ENCODE results near the gene KCTD5.
"Not testable (repeated sequence)": the region's sequence is repeated elsewhere in the genome, so short reads cannot be mapped to it uniquely, and the experiment has no call there.

KCTD5 gene

DNA sequence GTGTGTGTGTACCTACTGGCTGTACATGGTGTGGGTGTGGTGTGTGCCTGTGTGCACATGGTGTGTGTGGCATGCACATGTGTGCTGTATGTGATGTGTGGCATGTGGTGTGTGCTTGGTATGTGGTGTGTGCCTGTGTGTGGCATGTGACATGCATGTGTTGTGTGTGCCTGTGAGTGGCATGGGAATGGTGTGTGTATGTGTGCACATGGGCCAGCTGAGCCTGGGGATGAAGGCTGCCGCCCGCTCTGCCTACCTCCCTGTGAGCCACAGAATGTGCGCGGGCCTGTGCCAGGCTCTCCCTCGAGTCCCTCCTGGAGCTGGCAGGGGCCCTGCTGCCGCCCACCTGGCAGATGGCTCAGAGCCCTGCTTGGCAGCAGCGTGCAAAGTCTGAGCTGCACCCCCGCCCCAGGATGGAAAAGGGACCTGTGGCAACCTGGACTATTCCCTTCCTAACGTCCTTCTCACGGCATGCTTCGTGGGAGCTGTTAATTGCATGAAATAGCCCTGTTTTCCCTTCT, 28.4 kb downstream of the KCTD5 start:
- no peak for DNase-seq

GRCh38 chr16:2711370-2712062, 29.2 kb downstream of the KCTD5 start:
- no peak for DNase-seq

- DNase-seq, result no peak
These were observed 29.7 kb downstream of the KCTD5 start for GRCh38 chr16:2712063-2712441.

GRCh38 chr16:2712546-2712945, 30.2 kb downstream of the KCTD5 start:
- no peak for DNase-seq

DNA sequence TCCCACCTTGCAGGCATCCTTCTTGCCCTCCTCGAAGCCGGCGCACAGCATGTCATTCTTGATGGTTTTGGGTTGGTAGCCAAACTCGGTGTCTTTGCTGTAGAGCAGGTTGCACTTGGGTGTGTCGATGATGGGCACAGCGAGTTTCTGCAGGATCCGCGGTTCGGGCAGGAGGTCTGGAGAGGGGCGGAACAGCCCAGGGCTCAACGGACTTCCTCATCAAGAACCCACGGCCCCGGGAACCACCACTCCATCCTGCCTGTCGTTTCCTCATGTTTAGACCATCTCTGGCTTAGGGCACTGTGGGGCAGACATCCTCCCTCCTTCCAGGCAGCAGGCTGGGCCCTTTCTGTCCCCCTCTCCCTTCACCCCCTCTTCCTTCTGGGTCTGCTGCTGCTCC, 31.2 kb downstream of the KCTD5 start:
- DNase-seq, result no peak

GRCh38 chr16:2713985-2714774, 31.9 kb downstream of the KCTD5 start:
- no peak for DNase-seq

DNA sequence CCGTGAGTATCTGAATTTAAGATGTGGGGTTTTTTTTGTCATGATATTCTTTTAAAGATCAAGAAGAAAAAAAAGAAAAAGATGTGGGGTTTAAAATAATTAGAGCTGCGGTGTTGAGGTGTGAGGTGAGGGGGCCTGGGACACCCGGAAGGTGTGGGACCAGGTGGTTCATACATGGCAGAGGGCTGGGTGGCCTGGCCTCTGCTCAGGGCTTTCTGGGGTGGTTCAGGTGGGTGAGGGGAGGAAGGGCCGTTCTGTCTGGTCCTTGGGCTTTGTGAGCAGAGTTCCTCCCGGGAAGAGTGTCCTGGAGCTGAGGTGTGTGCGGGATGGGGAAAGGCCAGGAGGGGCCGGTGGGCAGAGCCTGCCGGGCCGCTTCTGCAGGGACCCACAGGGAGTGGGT, 32.7 kb downstream of the KCTD5 start:
- DNase-seq, result no peak

GRCh38 chr16:2715519-2715918, 33.2 kb downstream of the KCTD5 start:
- DNase-seq, result peak; percentile 63

DNA sequence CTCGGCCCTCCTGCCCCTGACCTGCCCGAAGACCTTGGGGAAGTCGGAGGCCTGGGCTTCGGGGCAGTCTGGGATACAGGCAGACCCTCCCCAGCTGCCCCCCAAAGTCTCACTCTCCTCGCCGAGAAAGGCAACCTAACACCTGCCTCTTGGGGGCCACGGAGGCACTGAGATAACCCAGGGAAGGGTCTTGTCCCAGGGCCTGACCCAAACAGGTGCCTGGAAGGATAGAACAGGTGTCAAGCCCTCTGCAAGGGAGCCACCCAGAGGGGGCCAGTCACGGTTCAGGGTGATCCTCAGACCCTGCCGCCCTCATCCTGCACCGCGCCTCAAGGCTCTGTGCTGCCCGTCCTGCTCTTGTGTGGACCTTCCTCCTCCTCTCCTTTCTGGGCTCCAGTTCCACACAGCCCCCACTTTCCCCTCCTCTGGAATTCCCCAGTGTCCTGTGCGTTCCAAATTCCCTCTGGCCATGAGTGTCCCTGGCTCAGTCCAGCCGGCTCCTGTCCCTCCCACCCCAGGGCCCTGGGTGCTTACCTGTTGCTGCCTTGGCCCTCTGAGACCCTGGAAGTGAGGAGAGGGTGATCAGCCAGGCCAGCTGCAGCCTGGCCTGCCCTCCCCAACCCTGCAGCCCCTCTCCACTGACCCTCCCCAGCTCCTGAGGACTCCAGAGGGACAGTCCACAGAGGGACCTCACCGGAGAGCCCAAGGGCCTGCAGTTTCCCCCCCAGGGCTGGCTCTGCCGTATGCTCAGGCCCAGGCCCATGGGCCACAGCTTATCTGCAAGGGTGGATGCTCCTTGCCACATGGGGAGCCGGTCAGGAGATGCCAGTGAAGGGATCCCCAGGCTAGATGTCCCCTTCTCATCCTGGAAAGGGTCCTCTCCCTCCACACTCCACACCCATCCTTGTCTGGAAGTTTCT, 33.9 kb downstream of the KCTD5 start:
- DNase-seq, result no peak

GRCh38 chr16:2716948-2717347, 34.6 kb downstream of the KCTD5 start:
- DNase-seq, result no peak

GRCh38 chr16:2717383-2718263, 35.3 kb downstream of the KCTD5 start:
- no peak for DNase-seq

- DNase-seq, result no peak
These were observed 37.2 kb downstream of the KCTD5 start for GRCh38 chr16:2719328-2720063.

- DNase-seq, result no peak
These were observed 37.7 kb downstream of the KCTD5 start, which contains the start of gene PRSS27 for GRCh38 chr16:2720064-2720457. Gene PRSS27 (minus strand): TSS chr16:2720224. CDS start chr16:2720160, 64 bp downstream.

GRCh38 chr16:2720719-2721633, 38.7 kb downstream of the KCTD5 start:
- peak; percentile 92 for DNase-seq

DNA sequence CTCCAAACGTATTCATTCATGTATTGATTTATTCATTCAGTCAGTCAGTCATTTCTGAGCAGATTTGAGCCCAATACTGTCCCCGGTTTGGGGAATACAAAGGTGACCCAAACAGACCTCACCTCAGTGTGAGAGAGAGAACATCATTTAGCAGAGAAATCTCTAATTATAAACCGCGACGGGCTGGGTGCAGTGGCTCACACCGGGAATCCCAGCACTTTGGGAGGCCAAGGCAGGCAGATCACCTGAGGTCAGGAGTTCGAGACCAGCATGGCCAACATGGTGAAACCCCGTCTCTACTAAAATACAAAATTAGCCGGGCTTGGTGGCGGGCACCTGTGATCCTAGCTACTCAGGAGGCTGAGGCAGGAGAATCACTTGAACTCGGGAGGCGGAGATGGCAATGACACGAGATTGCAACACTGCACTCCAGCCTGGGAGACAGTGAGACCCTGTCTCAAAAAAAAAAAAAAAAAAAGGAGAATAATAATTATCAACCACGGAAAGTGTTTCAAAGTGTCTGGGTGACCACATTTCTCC, 39.4 kb downstream of the KCTD5 start:
- DNase-seq, result not testable (repeated sequence)

DNA sequence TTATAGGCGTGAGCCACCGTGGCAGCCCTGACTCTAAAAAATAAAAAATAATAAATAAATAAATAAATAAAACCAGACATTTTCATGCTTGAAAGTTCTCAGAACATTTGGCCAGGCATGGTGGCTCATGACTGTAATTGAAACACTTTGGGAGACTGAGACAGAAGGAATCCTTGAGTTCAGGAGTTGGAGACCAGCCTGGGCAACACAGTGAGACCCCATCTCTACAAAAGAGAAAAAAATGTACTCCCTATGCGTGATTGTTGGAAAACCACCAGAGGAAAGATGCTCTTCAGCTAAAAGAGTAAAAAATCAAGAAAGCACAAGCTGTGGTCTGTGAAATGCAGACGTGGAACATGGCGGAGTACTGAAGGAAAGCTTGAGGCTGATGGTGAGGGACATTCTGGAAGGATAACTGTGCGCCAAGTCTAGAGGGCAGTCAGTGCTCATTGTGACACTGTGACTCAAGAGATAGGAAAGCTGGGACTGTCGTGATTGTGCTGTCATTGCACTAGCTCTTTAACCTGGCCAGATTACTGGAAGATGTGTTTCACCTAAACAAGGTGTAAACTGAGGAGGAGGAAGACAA, 41.9 kb downstream of the KCTD5 start:
- DNase-seq, result no peak

DNA sequence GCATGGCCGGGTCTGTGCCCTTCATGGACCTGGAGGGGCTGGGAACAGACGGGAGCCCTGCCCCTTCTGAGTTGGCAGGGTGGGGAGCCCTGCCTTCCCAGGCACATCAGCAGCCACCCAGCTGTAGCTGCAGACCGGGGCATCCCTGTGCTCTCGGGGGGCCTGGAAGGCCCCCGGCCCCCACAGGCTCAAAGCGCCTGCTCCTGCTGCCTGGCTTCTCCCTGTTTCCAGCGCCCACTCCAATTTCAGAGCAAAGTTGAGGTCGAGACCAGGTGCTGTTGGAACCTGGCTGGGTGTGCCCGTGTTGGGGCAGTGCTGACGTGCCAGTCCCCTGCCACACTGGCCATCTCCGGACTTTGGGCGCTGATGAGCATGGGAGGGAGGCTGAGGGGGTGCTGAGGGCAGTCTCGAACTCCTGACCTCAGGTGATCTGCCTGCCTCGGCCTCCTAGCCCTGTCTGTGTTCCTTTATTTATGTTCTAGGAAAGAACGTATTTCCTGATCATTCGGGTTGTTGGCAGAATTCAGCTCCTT, 42.6 kb downstream of the KCTD5 start:
- no peak for DNase-seq

DNA sequence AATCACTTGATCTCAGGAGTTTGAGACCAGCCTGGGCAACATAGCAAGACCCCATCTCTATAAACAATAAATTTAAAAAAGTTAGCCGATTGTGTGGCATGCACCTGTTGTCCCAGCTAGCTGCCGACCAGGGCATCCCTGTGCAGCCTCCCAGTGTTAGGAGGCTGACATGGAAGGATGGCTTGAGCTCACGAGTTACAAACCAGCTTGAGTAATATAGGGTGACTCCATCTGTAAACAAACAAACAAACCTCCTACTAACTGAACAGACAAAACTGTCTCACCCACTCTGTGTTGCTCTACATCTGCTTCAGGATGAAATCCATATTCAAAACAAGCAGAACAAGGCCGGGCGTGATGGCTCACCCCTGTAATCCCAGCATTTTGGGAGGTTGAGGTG, 44.6 kb downstream of the KCTD5 start:
- no peak for DNase-seq

DNA sequence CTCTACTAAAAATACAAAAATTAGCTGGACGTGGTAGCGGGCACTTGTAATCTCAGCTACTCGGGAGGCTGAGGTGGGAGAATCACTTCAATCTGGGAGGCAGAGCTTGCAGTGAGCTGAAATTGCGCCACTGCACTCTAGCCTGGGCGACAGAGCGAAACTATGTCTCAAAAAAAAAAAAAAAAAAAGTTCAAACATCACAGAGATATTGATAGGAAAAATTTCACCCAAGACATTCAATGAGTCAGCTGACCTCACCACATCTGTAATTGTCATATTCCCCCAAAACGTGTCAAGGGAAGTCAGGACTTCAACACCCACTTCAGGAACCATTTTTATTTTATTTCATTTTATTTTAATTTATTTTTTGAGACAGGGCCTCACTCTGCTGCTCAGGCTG, 45.7 kb downstream of the KCTD5 start:
- no peak for DNase-seq

Data from activated CD4-positive, alpha-beta T cell treated with anti-CD3 and anti-CD28 coated beads, Interleukin-2, amount 50 U/mL, for 16 hours (primary cell).